NCI-H526 treated with DMSO at 0.1 percent for 48 hours (cell line): Measurements from ENCODE around the gene ZNF598.
"Not testable (repeated sequence)": the region's sequence is repeated elsewhere in the genome, so short reads cannot be mapped to it uniquely, and the experiment has no call there.

ENCODE experiments used
- DNase-seq: peaks from one replicate; lab custom pipeline; 2025; lab: John Stamatoyannopoulos, UW

ZNF598 gene

DNA sequence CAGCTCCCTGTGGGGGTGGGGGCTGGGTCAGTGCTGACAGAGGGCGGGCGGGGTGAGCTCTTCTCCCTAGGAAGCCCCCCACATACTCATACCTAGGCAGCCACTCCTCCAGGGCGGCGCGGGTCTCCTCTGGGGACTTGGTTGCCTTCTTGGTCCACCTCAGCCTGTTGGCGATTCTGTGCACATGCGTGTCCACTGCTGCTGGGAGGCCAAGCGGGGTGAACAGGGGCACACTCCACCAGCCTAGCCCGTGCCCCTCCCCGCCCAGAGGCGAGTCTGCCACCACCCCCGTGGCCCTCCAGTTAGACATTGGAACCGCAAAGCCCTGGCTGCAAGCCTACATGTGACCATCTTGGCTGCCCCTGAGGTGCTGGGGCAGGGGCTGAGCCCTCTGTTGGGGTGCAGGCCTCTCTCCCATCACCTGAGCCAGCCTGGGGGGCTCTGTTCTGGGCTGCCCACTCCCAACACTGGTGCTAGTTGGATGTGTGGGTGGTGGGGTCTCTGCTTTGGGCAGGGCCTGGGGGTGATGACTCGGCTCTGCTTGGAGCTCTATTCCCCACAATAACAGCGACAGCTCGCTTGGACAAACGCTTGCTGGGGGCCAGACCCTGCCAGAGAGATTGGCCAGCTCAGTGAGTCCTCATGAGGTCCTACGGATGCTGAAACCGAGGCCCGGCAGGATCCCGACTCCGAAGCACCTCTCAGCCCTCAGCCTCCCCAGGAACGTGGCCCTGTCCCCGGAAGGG, 30.6 kb upstream of the ZNF598 start:
- no peak for DNase-seq

DNA sequence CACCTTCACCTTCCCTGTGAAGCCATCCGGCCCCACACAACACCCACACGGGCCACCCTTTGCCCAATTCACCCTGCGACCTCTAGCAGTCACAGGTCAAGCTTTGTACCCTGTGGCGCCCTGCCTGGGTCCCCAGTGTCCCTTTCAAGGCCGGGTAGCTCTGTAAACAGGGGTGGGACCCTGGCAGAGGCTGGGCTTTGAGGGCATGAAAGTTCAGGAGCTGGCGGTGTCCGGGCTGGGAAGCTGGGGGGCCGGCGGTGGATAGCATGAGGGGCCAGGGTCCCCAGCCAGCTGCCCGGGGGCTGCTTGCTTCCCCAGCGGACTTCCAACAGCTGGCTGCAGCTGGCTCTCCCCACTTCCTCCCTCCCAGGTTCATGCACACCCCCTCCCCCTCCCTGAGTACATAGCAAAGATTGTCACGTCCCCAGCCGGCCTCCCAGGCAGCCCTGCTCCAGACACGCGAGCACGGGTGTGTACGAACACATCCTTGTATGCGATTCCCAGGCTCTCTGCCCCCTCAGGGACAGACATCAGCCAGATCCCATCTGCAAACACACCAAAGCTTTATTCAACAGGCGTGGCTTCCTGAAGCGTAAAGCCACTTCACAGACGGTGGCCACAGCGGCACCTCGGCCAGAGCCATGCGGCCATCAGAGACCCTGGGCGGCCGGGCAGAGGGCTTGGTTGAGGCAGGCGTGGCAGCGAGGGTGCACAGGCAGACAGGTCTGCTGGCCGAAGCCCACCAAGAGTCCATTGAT, 29.8 kb upstream of the ZNF598 start:
- no peak for DNase-seq

DNA sequence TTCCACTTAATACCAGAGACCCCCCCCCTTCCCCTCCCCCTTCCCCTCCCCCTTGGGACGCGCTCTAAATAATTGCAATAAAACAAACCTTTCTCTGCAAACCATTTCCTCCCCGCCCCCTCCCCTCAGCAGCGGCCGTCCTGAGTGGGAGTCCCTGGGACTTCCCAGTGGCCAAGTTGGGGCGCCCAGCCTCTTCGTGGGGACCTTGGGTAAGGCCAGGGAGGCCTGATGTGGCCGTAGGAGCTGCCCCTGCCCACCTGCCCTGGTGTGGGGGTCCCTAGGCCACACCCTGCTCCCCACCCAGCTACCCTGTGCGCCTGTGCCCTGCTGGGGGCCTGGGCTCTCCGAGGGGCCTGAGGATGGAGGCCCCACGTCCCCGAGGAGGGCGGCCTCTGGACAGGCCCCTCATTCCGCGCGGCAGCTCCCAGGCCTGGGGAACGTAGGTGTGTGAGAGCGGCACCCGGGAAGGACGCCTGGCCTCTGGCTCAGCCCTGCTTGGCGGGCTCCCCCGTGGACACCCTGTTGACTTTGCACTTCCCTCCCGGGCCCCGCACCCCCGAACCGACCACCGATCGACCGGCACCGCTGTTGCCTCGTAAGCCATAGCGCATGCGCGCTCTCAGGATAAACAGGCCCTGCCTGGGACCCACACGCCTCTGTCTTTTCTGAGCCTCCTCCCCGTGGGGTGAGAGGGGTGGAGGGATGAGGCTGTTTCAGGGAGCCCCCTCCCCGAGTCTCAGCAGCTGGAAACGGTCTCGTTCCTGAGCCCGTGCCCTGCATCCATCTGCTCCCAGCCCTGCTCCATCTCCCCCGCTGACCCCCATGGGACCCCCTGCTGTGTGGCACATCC, 29.0 kb upstream of the ZNF598 start:
- no peak for DNase-seq

DNA sequence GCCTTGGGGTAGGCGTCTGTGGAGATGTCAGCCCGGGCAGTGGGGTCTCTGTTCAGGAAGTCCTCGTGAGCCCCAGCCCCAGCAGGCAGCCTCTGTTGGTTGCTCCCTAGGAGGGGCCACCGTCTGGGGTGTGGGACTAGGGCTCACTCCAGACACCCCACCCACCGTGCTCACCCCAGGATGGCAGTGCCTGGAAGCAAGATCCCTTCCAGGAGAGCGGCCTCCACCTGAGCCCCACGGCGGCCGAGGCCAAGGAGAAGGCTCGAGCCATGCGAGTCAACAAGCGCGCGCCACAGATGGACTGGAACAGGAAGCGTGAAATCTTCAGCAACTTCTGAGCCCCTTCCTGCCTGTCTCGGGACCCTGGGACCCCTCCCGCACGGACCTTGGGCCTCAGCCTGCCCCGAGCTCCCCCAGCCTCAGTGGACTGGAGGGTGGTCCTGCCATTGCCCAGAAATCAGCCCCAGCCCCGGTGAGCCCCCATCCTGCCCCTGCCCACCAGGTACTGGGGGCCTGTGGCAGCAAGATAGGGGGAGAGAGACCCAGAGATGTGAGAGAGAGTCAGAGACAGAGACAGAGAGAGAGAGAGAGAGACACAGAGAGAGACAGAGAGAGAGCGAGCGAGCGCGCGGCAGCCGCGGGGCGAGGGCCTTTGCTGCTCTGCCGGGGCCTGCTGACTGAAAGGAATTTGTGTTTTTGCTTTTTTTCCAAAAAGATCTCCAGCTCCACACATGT, 28.2 kb upstream of the ZNF598 start:
- DNase-seq: no peak

DNA sequence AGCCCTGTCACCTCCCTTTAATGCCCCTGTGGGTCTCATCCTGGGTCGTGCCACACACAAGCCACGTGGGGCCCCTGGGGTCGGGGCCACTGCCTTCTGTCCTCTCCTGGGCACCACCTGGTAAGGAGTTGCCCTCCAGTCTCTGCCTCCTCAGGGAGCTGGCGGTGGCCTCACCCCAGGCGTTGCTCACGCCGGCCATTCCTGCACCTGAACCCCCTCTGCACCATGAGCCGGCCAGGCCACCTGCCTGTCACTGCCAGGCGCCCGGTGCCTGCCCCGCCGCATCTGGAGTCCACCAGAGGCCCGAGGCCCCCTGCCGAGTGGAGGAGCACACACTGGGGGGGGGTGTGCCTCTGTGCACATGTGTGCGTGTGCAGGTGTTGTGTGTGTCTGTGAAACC, 27.5 kb upstream of the ZNF598 start:
- DNase-seq: no peak

DNA sequence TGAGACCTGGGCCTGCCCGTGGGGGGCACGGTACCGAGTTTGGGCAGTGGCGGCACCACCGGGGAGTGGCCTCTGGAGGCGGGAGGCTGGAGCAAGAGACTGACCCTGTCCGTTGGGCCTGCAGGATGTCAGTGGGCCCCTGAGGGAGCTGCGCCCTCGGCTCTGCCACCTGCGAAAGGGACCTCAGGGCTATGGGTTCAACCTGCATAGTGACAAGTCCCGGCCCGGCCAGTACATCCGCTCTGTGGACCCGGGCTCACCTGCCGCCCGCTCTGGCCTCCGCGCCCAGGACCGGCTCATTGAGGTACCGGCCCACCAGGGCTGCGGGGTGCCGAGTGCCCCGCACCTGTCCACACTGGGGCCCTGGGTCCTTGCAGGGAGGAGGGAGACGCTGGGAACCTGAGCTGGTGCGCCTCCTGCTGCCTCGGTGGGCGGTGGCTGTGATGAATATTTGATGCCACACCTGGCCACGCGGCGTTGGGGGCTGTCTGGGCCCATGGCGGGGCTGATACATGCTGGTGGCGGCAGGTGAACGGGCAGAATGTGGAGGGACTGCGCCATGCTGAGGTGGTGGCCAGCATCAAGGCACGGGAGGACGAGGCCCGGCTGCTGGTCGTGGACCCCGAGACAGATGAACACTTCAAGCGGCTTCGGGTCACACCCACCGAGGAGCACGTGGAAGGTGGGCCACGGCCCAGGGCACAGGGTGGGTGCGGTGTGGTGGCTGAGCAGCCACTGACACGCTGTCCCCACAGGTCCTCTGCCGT, 26.8 kb upstream of the ZNF598 start:
- no peak for DNase-seq

DNA sequence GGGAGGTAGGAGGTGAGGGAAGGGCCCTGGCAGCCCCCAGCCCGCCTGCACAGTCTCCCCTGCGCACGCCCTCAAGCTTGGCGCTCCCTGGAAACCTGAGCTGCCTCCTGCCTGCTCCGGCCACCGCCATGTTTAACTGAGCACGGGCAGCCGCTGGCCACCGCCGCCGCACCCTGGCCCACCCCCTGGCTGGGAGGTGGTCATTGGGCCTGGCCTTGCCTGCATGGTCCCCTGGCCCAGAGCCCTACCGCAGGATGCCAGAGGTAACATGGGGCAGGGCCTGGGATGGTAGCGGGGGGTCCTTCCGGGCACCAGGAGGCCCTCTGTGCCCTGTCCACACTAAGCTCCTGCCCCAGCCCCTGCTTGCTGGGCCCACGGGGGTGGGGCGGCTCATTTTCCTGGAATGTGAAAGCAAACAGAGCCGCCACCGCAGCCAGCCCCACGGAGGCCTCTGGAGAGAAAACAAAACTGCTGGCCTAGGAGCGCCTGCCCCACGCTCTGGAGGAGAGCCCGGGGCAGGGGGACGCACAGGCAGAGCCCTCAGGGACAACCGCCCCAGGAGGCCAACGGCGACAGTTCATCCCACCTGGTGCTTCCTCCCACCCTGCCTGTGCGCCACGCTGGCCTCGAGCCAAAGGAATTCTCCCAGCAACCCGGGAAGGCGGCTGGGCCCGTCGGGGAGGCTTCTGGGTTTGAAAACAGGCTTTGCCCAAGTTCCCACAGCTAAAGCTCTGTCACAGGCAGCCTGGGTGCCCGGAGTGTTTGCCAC, 26.0 kb upstream of the ZNF598 start:
- peak; percentile 62 for DNase-seq

DNA sequence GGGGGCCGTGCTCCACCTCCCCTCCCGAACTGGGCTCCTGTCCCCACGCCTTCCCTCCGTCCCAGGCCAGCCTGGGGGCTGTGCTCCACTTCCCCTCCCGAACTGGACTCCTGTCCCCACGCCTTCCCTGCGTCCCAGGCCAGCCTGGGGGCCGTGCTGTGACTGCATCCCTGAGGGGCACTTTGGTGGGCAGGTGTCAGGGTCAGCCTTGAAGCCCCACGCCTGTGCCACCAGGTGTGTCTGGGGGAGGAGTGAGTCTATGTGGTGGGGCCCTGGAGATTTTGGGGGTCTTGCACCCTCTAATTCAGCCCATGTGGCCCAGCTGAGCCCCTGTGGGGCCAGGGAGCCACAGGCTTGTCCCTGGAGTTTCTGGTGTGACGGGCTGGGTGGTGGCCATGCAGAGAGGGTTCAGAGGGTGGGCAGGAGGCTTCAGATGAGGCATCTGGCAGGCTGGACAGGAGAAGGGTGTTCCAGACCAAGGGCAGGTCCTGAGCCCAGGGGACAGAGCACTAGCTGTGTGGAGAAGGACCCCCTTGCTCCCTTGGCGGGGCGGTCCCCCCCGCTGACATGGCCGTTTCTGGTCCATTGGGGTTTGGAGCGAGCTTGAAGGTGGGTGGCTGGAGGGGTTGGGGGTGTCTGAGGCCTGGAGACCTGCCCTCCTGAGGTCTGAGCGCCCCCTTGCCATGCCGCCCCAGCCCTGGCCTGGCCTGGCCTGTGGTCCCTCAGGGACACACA, 25.2 kb upstream of the ZNF598 start:
- DNase-seq: no peak

DNA sequence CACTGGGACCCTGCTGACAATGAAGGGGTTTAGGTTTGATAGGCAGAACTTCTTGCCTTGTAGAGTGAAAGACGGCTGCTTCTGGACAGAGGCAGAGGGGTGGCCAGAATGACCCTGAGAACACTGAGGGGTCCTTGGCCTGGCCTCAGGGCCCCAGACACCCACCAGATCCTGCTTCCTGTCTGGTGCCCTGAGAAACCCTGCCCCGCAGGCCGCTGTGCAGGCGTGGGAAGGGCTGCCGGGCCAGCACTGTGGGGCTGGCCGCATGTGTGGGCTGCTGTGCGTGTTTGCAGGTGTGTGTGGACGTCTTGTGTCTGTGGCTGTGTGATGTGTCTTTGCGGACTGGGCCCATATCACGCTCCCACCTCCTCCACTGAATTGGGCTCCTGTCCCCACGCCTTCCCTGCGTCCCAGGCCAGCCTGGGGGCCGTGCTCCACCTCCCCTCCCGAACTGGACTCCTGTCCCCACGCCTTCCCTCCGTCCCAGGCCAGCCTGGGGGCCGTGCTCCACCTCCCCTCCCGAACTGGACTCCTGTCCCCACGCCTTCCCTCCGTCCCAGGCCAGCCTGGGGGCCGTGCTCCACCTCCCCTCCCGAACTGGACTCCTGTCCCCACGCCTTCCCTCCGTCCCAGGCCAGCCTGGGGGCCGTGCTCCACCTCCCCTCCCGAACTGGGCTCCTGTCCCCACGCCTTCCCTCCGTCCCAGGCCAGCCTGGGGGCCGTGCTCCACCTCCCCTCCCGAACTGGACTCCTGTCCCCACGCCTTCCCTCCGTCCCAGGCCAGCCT, 24.5 kb upstream of the ZNF598 start:
- DNase-seq: not testable (repeated sequence)

DNA sequence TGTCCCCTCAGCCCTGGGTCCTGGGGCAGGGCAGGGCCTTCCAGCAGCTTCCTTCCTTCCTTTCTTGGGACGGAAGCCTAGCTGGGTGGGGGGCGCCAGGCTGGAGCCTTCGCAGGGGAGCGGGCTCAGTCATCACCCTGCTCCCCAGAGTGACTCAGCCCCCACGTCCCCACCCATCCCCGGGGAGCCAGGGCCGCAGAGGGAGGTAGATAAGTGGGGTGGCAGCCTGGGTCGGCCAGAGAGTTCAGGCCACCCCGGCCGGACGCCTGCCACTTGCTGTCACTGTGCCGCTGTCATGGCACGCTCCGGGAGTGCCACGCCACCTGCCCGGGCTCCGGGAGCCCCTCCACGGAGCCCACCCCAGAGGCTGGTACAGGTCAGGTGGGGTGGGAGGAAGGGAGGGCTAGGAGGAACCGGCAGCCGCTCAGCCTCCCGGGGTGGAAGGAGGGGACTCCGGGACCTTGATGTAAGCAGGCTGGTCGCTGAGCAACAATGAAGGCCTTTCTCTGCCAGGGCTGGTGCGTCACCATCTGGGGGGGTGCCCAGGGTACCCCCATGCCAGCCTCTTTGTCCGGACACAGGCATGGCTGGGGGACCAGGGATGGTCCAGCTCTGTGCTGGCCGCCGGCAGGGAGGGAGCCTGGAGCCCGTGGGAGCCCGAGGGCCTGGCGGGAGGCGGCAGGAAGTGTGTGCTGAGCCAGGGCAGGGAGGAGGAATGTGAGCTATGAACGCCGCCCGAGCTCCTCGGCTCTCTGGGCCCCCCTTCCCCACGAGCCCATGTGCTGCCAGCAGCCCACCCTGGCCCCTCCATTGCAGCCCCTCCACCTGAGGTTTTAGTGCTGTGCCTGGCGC, 23.7 kb upstream of the ZNF598 start:
- no peak for DNase-seq

DNA sequence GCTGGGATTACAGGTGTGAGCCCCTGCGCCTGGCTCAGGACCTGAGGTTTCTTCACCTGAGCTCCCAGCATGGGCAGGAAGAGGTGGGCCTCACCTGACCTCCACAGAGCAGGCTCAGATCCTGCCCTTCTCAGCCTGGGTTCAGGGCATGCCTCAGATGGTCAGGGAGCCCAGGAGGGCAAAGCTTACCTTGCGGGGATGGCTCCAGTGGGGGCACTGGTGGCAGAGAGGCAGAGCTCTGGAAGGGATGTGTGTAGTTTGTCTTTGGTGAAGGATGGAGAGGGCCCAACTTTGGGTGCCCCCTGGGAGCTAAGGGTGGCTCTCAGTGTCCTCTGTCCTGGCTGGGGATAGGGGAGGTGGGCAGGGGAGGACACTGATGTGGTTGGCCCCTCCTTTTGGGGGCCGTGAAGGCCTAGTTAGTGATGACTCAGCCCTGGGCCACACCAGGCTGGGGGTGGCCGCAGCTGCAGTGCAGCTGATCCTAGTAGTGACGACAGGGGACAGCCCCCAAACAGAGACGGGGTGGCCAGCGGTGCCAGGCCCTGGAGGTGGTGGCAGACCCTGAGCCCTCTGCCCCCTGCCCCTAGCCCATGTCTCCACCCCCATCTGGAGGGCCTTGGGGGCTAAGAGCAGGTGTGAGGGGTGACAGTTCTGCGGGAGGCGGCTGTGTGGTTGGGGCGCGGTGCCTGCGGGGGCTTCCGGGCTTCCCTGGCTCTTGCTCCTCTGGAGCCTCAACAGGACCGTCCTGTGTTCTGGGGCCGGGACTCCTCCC, 22.9 kb upstream of the ZNF598 start:
- DNase-seq: no peak

DNA sequence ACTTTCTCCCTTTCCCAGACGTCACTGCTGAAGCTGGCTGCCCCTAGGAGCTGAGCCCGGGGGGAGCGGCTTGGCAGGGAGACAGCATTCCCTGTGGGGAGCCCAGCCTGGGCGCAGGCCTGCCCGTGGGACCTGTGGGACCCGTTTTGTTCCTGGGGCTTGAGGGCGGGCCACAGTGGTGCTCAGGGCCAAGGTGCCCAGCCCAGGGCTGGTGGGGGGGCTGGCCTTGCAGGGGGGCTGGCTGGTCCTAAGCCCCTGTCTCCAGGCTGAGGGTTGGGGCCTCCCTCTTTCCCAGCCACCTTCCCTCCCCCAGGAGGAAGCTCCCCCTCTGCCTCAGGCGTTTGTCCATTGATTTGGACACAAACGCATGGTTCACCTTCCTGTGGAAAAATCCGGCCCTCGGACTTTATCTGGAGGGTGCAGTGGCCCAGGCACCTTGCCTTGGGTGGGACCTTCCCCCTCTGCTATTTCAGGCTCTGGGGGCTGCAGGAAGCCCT, 21.5 kb upstream of the ZNF598 start:
- no peak for DNase-seq

DNA sequence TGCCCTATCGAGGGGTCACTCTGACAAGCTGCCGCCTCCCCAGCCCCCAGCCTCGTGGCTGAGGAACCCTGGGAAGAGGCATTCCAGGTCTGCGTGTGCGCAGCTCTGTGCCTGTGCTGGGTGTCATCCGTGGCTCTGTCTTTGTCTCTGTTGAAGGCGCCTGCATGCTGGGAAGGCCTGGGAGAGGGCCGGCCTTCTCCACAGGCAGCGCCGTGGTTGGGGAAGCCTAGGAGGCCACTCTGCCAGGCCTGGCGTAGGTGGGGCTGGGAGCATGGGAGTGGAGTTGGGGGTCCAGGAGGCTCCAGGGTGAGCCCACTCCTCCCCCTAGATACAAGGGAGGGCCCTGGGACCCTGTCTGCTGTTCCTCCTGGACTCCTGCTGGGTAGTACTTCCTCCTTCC, 20.4 kb upstream of the ZNF598 start:
- no peak for DNase-seq

DNA sequence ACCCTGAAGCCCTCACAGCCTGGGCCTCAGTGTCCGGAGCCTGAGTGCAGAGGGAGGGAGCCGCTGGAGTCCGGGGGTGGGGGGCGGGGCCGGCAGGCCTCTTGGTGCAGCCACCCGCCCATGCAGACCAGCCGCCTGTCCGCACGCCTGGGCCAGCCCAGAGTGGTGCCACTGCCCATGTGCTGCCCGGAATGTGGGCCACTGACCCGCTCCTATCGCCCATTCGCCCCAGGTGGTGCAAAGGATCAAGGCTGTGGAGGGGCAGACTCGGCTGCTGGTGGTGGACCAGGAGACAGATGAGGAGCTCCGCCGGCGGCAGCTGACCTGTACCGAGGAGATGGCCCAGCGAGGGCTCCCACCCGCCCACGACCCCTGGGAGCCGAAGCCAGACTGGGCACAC, 19.7 kb upstream of the ZNF598 start:
- DNase-seq: no peak

DNA sequence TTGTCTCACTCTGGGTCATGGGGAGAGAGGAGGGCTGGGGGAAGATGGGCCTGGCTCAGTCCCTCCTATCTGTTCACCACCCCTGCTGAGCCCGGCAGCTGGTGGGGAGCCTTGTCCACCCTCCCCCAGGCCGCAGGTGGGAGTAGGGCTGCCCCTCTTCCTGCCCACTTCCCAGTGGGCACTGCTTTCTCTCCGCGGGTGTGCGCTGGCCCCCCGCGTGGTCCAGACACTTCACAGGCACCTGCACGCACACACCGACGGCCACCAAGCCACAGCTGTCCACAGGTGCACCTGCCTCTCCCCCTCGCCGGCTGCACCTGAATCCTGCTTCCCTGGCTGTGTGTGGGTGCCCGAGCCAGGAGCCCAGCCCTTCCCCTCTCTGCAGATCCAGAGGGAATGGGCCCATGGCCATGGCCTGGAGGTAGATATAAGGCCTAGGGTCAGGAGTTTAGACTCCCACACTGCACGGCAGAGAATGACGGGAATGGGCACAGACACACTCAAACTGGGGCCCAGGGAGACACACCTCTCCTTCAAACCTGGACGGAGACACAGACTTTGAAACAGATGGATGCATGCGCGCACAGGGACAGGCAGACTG, 19.1 kb upstream of the ZNF598 start:
- no peak for DNase-seq

DNA sequence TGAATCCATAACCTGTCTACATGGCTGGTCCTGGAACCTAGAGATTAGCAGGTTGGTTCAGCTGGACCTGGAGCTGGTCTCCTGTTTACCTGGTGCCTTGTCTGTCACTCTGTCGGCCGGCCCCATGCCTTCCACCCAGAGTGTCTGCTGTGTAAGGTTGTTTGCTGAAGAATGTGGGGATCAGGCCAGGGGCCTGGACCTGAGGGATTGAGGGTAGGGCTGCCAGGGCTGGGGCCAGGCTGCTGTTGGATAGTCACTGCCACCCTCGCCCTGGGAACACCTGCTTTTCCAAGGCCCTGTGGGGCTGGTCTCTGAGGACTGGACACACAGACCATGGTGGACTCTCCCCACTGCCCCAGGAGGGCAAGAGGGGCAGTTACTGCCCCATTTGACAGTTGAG, 18.5 kb upstream of the ZNF598 start:
- no peak for DNase-seq
